ENCODE measurements around the gene SOX4.

Gene SOX4

GRCh38 chr6:21586740-21587178, 6.8 kb upstream of the SOX4 start:
- peak; percentile 72; the same call in 1 of the 2 replicates for TF ChIP-seq TCF4 (CRISPR knock-in tag; IDR thresholded peaks at IDR 0.05; ENCODE audit: borderline replicate concordance)
- TF ChIP-seq RARB (CRISPR knock-in tag; IDR thresholded peaks at IDR 0.05), result no peak
- no peak for TF ChIP-seq ISL1 (CRISPR knock-in tag; IDR thresholded peaks at IDR 0.05)
- no peak; the same call in 2 of the 3 replicates for ATAC-seq

- TF ChIP-seq CREB5 (CRISPR knock-in tag; IDR thresholded peaks at IDR 0.05; ENCODE audit: low read depth) (no peak), TCF4 (CRISPR knock-in tag; IDR thresholded peaks at IDR 0.05; ENCODE audit: borderline replicate concordance) (peak; percentile 4; the same call in 1 of the 2 replicates), PATZ1 (CRISPR knock-in tag; IDR thresholded peaks at IDR 0.05; ENCODE audit: borderline replicate concordance) (peak; percentile 10; the same call in 1 of the 2 replicates), PPARA (CRISPR knock-in tag; IDR thresholded peaks at IDR 0.05; ENCODE audit: borderline replicate concordance) (no peak), ZNF70 (CRISPR knock-in tag; IDR thresholded peaks at IDR 0.05) (no peak), ZFP3 (CRISPR knock-in tag; IDR thresholded peaks at IDR 0.05) (no peak)
- ATAC-seq, result peak; percentile 63
Observed at GRCh38 chr6:21587179-21587960, 6.2 kb upstream of the SOX4 start.

GRCh38 chr6:21587961-21588480, 5.5 kb upstream of the SOX4 start:
- ATAC-seq, result peak; percentile 69

More at GRCh38 chr6:21587961-21588480, 5.5 kb upstream of the SOX4 start:
- TF ChIP-seq TSHZ2 (CRISPR knock-in tag; IDR thresholded peaks at IDR 0.05) (0 out of 2 replicates have a peak, but pooled peaks have one; percentile 21), PPARA (CRISPR knock-in tag; IDR thresholded peaks at IDR 0.05; ENCODE audit: borderline replicate concordance) (no peak), OSR1 (CRISPR knock-in tag; IDR thresholded peaks at IDR 0.05) (no peak), PATZ1 (CRISPR knock-in tag; IDR thresholded peaks at IDR 0.05; ENCODE audit: borderline replicate concordance) (no peak), GLIS3 (CRISPR knock-in tag; IDR thresholded peaks at IDR 0.05) (no peak), ESRRG (CRISPR knock-in tag; IDR thresholded peaks at IDR 0.05) (no peak), ZNF565 (CRISPR knock-in tag; conservative IDR thresholded peaks at IDR 0.05; ENCODE audit: low read depth) (no peak)
